GM18526 (cell line): ENCODE data around the gene C3orf20.

Experiments used
- POLR2A ChIP-seq: IDR thresholded peaks from 3 replicates; pipeline ENCODE4 v1.6.1; 2011; ENCODE audit not compliant: insufficient read length; ENCODE audit errors: extremely low read depth

C3orf20 gene

GRCh38 chr3:14645453-14645852, 29.5 kb upstream of the C3orf20 start:
- TF ChIP-seq POLR2A: no peak

- no peak for TF ChIP-seq POLR2A
Measured at GRCh38 chr3:14646131-14646573, 28.8 kb upstream of the C3orf20 start.

GRCh38 chr3:14646589-14647413, 28.1 kb upstream of the C3orf20 start:
- TF ChIP-seq POLR2A: no peak

- no peak for TF ChIP-seq POLR2A
Measured at GRCh38 chr3:14647976-14648955, 26.7 kb upstream of the C3orf20 start.

- no peak for TF ChIP-seq POLR2A
Measured at GRCh38 chr3:14649466-14649865, 25.5 kb upstream of the C3orf20 start.

- TF ChIP-seq POLR2A: no peak
Measured at GRCh38 chr3:14650193-14650592, 24.7 kb upstream of the C3orf20 start.

- TF ChIP-seq POLR2A: peak; percentile 96
Measured at GRCh38 chr3:14651440-14652251, 23.3 kb upstream of the C3orf20 start, which contains the start of gene CCDC174. Gene CCDC174, plus strand, starts transcription at chr3:14651762. Its CDS starts 75 bp downstream, at chr3:14651837.

- TF ChIP-seq POLR2A: no peak
Measured at GRCh38 chr3:14657579-14657978, 17.4 kb upstream of the C3orf20 start.

- no peak for TF ChIP-seq POLR2A
Measured at GRCh38 chr3:14658978-14659377, 16.0 kb upstream of the C3orf20 start.

GRCh38 chr3:14660942-14661341, 14.0 kb upstream of the C3orf20 start:
- no peak for TF ChIP-seq POLR2A

GRCh38 chr3:14663396-14664135, 11.4 kb upstream of the C3orf20 start:
- no peak for TF ChIP-seq POLR2A

- TF ChIP-seq POLR2A: no peak
Measured at GRCh38 chr3:14664170-14664569, 10.8 kb upstream of the C3orf20 start.

GRCh38 chr3:14672588-14672987, 2.4 kb upstream of the C3orf20 start:
- TF ChIP-seq POLR2A: no peak

- TF ChIP-seq POLR2A: no peak
Measured at GRCh38 chr3:14676881-14677280, 1.9 kb downstream of the C3orf20 start.
